ENCODE results near the gene LRRC8C. TPM values are rescaled to one million over a fixed set of nuclear protein-coding genes. Genes with fewer than 3 reads are reported as not detected.
A peak's percentile ranks its signal among the peaks of the same experiment; 100 is the strongest.

Gene LRRC8C
- total RNA-seq, 2 experiments from 2014 or later, result 28.4 to 30.2 TPM

- Histone ChIP-seq H3K4me1 (ENCODE audit: insufficient read depth, low read length) (peaks cover 68% of the 10 kb centered on the region), H3K27ac (ENCODE audit: low read depth in 1 of 2, low read length in 2 of 2) (peak overlapping the region; percentile 53 to 80), H3K27me3 (ENCODE audit: control insufficient read depth in 1 of 2, insufficient read depth in 2 of 2, low read length in 2 of 2) (no peaks in the 10 kb centered on the region), H3K4me3 (ENCODE audit: low read length) (no peak overlapping the region), H3K36me3 (ENCODE audit: insufficient read depth, low read length) (no peaks in the 10 kb centered on the region), H3K9me3 (ENCODE audit: control insufficient read depth in 1 of 2, insufficient read depth in 1 of 2, low read length in 2 of 2) (no peaks in the 10 kb centered on the region)
- DNase-seq (no peak), ATAC-seq (ENCODE audit: poor library complexity) (no peak)
- CTCF ChIA-PET, result interaction anchor here (0.7 to 6.2 kb wide), 5 partner anchors 18 to 159 kb away, joined by 3 to 35 read pairs (median 5); no protein-coding TSS in a partner anchor
- no peaks in the 10 kb centered on the region for H3K9me3 Mint-ChIP-seq
- H3K27ac Mint-ChIP-seq, result peak overlapping the region; percentile 99
- intact Hi-C loops (cut with DNase I, micrococcal nuclease), result no loop called here
- H3K4me1 Mint-ChIP-seq (ENCODE audit: low read depth), result peaks cover 96% of the 10 kb centered on the region
- POLR2A ChIA-PET, result interaction anchor here (0.6 to 18.0 kb wide), 9 partner anchors 9 to 239 kb away, joined by 3 to 683 read pairs (median 6); partner anchors contain the start of genes LRRC8B and LRRC8C
- no peaks in the 10 kb centered on the region for H3K36me3 Mint-ChIP-seq (ENCODE audit: low read depth)
- TF ChIP-seq CTCF (IDR thresholded peaks at IDR 0.05), result no peak
- H3K4me3 Mint-ChIP-seq, result peak overlapping the region; percentile 3
- H3K27me3 Mint-ChIP-seq, result no peaks in the 10 kb centered on the region
Observed at GRCh38 chr1:89604414-89604735, 28.5 kb upstream of the LRRC8C start.

GRCh38 chr1:89605692-89606091, 27.2 kb upstream of the LRRC8C start:
- Mint-ChIP-seq H3K4me3 (peak overlapping the region; percentile 56), H3K4me1 (ENCODE audit: low read depth) (peaks cover 94% of the 10 kb centered on the region), H3K27me3 (no peaks in the 10 kb centered on the region), H3K9me3 (no peaks in the 10 kb centered on the region), H3K36me3 (ENCODE audit: low read depth) (no peaks in the 10 kb centered on the region), H3K27ac (peak overlapping the region; percentile 99)
- no peak for ATAC-seq (ENCODE audit: poor library complexity)
- H3K36me3 ChIP-seq (ENCODE audit: insufficient read depth, low read length), result no peaks in the 10 kb centered on the region
- DNase-seq, result no peak
- H3K9me3 ChIP-seq (ENCODE audit: control insufficient read depth in 1 of 2, insufficient read depth in 1 of 2, low read length in 2 of 2), result no peaks in the 10 kb centered on the region
- peak overlapping the region; percentile 80 to 91 for H3K27ac ChIP-seq (ENCODE audit: low read depth in 1 of 2, low read length in 2 of 2)
- no peak overlapping the region for H3K4me3 ChIP-seq (ENCODE audit: low read length)
- H3K27me3 ChIP-seq (ENCODE audit: control insufficient read depth in 1 of 2, insufficient read depth in 2 of 2, low read length in 2 of 2), result no peaks in the 10 kb centered on the region
- intact Hi-C loops (cut with DNase I, micrococcal nuclease), result loop anchor here in 1 of 2 experiments (2.0 kb wide), 1 partner anchor 157 kb away; no protein-coding TSS in a partner anchor
- CTCF ChIA-PET, result interaction anchor here (3.2 kb wide), 1 partner anchor 17 kb away, joined by 13 read pairs; no protein-coding TSS in a partner anchor
- POLR2A ChIA-PET, result interaction anchor here (0.6 to 18.0 kb wide), 11 partner anchors 11 to 157 kb away, joined by 3 to 683 read pairs (median 6); partner anchors contain the start of genes LRRC8B and LRRC8C
- H3K4me1 ChIP-seq (ENCODE audit: insufficient read depth, low read length), result peaks cover 81% of the 10 kb centered on the region
- no peak for TF ChIP-seq CTCF (IDR thresholded peaks at IDR 0.05)

GRCh38 chr1:89606227-89606980, 26.5 kb upstream of the LRRC8C start:
- CTCF ChIA-PET, result interaction anchor here (1.1 to 3.2 kb wide), 3 partner anchors 16 to 156 kb away, joined by 3 to 13 read pairs (median 5); no protein-coding TSS in a partner anchor
- Mint-ChIP-seq H3K9me3 (no peaks in the 10 kb centered on the region), H3K4me1 (ENCODE audit: low read depth) (peaks cover 94% of the 10 kb centered on the region), H3K27me3 (no peaks in the 10 kb centered on the region), H3K36me3 (ENCODE audit: low read depth) (no peaks in the 10 kb centered on the region), H3K27ac (peak overlapping the region; percentile 99), H3K4me3 (peak overlapping the region; percentile 56)
- Histone ChIP-seq H3K4me3 (ENCODE audit: low read length) (no peak overlapping the region), H3K27me3 (ENCODE audit: control insufficient read depth in 1 of 2, insufficient read depth in 2 of 2, low read length in 2 of 2) (no peaks in the 10 kb centered on the region), H3K27ac (ENCODE audit: low read depth in 1 of 2, low read length in 2 of 2) (peak overlapping the region; percentile 80 to 91), H3K9me3 (ENCODE audit: control insufficient read depth in 1 of 2, insufficient read depth in 1 of 2, low read length in 2 of 2) (no peaks in the 10 kb centered on the region), H3K4me1 (ENCODE audit: insufficient read depth, low read length) (peaks cover 87% of the 10 kb centered on the region), H3K36me3 (ENCODE audit: insufficient read depth, low read length) (no peaks in the 10 kb centered on the region)
- POLR2A ChIA-PET, result interaction anchor here (1.2 to 18.0 kb wide), 11 partner anchors 12 to 156 kb away, joined by 4 to 683 read pairs (median 71); partner anchors contain the start of genes LRRC8B and LRRC8C
- intact Hi-C loops (cut with DNase I, micrococcal nuclease), result loop anchor here in 1 of 2 experiments (2.0 kb wide), 1 partner anchor 156 kb away; no protein-coding TSS in a partner anchor
- TF ChIP-seq CTCF (IDR thresholded peaks at IDR 0.05), result no peak
- peak in 3 of 14 experiments; percentile 46 to 59 (median 57) for DNase-seq
- ATAC-seq (ENCODE audit: poor library complexity), result no peak

All from CD4-positive, alpha-beta T cell (primary cell).